GM18499 (cell line): ENCODE results near the gene LRRC56.
A peak's percentile ranks its signal among the peaks of the same experiment; 100 is the strongest.

Experiments
- ATAC-seq: cut with Tn5 transposase; IDR thresholded peaks from one replicate; pipeline ENCODE4 v1.9.1; 2021; ENCODE audit warnings: moderate number of reproducible peaks; ENCODE audit not compliant: insufficient read depth, unreplicated experiment

The LRRC56 gene

GRCh38 chr11:518463-519202 is 18.7 kb upstream of the LRRC56 start:
- ATAC-seq: no peak

DNA sequence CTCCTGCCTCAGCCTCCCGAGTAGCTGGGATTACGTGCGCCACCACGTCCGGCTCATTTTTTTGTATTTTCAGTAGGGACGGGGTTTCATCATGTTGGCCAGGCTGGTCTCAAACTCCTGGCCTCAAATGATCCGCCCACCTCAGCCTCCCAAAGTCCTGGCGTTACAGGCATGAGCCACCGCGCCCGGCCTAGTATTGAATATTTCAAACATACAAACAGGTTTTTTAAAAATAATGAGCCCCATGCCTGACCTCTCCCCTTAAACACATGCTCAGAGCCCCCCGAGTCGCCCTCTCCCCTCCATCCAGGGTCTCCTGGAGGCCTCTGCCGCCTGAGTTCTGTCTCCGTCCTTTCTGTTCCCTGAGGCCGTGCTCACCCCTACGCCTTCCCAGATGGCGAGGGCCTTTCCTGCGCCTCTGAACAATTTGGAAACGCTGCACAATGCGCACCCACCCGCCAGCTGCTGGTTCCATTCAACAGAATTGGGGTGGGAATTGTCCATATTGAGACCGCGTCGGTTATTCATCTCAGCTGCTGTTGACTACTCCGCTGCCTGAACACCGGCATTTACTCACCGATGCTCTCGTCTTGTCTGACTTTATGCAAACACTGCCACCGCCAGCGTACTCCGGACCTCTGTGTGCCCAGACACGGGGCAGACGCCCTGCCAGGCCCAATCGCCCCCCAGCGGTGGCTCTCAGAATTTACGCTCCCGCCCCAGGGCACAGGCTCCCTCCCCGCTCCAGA is 16.7 kb upstream of the LRRC56 start:
- ATAC-seq: no peak

DNA sequence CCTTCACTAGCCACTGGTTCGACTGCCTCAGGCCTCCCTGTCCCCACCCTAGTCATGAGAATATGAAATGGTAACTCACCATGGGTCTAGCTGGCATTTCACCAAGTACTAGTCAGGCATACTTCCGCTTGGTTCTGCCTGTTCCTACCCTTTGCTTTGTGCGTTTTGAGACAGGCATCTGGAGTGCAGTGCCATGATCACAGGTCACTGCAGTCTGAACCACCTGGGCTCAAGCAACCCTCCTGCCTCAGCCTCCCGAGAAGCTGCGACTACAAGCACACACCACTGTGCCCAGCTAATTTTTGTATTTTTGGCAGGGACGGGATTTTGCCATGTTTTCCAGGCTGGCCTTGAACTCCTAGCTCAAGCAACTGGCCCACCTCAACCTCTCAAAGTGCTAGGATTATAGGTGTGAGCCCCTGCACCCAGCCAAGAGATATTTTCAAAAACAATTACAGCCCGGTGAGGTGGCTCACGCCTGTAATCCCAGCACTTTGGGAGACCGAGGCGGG is 16.1 kb upstream of the LRRC56 start:
- ATAC-seq: no peak

DNA sequence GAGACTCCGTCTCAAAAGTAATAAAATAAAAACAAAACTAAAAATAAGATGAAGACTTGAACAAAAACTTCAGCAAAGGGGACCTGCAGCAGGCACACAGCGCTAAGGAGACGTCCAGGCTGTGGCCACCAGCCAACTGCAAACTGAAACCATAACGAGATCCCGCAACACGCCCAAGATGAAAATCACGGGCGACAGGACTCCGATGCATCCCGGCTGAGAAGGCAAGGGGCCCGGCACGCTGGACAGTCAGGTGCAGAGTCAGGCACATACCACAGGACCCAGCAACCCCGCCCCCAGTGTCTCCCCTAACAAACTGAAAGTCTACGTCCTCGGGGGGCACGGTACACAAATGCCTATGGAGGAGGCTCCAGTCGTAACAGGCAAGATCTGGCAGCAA is 11.1 kb upstream of the LRRC56 start:
- ATAC-seq: no peak

DNA sequence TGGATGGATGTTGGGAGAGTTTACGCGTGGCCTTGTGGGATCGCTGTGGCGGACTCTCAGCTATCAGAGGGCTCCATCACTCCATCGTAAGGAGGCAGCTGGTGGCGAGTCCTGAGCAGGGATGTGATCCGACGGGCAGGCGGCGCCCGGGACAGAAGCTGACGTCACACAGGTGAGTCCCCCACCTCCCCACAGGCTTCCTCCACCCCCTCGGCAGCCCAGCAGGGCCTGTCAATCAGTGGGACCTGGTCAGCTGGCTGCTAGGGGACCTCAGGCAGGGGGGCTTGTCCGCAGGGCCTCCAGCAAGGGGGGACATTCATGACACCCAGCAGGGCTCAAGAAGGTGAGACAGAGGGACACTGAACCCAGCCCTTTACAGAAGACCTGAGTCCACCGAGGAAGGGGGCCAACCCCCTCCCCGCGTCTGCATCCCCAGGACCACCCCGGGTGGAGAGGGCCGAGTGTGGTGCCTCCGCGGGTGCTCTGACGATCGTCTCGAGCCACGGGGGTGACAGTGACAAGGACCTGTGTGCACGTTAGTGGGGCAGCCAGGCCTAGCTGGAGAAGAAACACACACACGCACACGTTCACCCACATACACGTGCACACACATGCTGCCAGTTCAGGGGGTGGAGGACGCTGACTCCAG is 9.0 kb upstream of the LRRC56 start:
- no peak for ATAC-seq

GRCh38 chr11:528815-529727 is 8.3 kb upstream of the LRRC56 start:
- no peak for ATAC-seq

DNA sequence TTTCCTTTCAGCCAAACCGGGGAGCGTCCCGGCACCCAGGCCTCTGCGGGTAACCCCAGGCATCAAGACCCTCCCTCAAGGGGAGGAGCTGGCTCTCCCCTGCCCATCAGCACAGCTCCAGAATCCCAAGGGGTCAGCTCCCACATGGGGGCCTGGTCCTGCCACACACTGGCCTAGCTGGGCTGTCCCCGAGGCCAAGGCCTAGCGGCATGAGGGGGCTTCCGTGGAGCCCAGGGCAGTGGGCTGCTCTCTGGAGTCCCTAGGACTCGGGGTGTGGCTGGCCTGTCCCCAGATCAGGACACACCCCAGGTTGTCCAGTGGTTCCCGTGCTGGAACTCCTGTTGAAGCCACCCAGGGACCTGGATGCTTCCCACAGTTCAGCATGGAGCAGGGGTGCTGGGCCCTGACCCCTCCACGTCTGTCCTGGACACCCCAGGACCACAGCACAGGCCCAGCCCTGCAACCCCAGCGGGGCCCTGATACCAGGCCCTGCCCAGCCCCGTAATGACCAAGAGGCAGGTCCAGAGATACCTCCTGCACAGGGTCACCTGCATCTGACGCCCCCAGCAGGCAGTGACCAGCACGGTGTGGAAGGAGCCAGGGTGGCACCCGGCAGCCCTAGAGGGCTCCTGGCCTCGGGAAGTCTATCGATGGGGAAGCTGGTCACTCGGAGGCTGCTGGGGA is 7.5 kb upstream of the LRRC56 start:
- no peak for ATAC-seq

DNA sequence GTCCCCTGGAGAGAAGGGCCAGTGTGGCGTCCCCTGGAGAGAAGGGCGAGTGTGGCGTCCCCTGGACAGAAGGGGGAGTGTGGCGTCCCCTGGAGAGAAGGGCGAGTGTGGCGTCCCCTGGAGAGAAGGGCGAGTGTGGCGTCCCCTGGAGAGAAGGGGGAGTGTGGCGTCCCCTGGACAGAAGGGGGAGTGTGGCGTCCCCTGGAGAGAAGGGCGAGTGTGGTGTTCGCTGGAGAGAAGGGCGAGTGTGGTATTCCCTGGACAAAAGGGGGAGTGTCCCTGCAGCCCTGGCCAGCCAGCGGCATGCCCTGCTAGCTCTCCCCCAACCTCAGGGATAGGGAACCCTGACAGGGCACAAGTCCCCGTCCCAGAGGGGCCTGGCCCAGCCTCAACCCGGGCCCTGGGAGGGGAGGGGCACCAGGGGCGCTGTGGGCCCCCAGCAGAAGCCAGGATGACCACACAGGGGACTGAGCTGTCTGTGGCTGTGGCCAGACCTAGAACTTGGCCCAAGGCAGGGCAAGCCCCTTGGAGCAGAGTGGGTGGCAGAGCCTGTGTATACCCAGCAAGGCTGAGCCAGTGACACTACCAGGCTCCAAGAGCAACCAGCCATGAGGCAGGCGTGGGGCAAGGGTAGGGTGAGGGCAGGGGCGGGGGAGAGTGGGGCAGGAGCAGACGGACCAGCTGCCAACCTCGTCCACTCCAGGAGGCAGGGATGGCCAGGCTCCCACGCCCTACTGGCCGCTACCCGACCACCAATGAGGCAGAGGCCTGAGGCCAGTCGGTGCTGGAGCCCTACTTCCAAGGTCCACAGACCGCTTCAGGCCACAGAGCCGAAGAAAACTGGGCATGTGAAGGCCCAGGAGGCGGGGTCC is 6.1 kb upstream of the LRRC56 start:
- ATAC-seq: no peak

GRCh38 chr11:531919-532526 is 5.3 kb upstream of the LRRC56 start:
- no peak for ATAC-seq

DNA sequence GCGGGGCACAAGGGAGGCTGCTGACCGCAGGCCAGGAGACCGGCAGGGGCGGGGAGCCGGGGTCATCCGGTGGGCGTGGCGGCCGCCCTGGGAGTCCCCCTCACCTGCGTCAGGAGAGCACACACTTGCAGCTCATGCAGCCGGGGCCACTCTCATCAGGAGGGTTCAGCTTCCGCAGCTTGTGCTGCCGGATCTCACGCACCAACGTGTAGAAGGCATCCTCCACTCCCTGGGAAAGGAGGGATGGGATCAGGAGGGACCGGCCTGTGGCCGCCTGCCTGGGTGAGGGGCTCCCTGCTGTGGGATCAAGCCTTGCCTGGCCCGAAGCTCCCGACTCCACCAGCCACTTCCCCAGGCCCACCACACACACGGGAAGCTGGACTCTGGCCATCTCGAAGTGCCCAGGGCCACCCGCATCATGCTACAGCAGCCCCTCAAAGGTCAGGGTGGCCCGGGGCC is 4.8 kb upstream of the LRRC56 start:
- ATAC-seq: no peak

DNA sequence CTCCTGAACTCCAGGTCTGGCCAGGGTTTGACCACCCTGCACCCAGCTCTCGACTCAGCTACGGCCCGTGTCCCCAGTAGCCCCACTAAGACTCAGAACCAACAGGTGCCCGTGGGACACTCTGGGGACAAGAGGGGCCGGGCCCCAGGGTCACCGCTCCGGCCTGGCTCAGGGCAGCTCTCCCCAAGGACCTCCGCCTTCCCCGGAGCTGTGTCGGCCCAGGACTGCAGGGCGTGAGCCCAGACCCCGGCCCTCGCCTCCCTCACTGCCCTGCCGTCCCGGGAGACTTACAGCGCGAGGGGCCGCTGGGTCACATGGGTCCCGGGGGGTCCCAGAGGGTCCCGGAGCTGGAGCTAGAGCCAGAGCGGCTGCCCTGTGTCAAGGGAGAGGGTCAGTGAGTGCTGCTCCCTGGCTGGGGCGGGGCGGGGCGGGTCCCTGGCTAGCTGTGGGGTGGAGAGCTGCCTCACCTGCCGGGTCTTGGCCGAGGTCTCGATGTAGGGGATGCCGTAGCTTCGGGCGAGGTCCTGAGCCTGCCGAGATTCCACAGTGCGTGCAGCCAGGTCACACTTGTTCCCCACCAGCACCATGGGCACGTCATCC is 4.2 kb upstream of the LRRC56 start:
- ATAC-seq: no peak

DNA sequence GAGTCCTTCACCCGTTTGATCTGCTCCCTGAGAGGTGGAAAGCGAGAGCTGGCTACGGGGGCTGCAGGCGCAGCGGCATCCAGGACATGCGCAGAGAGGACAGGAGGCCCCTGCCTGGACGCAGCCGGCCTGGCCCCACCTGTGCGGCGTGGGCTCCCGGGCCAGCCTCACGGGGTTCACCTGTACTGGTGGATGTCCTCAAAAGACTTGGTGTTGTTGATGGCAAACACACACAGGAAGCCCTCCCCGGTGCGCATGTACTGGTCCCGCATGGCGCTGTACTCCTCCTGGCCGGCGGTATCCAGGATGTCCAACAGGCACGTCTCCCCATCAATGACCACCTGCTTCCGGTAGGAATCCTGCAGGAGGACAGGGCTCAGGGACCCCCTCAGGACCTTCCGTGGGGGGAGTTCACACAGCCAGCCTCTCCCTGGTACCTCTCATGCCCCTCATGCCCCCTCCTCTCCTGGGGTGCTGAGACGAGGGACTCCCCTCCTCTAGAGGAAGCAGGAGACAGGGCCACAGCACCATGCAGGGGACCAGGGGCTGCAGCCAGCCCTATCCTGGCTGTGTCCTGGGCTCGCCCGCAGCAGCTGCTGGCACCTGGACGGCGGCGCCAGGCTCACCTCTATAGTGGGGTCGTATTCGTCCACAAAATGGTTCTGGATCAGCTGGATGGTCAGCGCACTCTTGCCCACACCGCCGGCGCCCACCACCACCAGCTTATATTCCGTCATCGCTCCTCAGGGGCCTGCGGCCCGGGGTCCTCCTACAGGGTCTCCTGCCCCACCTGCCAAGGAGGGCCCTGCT is 3.5 kb upstream of the LRRC56 start:
- no peak for ATAC-seq

GRCh38 chr11:534396-535209 is 2.7 kb upstream of the LRRC56 start:
- ATAC-seq: no peak

DNA sequence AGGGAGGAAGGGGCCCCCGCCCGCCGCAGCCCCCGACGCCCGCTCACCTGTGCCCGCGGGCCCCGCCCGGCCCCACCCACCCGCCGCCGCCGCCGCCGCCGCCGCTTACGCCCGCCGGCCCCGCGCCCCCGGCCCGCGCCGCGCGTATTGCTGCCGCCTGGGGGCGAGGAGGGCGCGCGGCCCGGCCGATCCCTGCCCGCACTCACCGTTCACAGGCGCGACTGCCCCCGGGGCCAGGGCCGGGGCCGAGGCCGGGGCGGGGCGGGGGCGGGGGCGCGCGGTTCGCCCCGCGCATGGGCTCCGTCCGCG is 2.2 kb upstream of the LRRC56 start:
- ATAC-seq: peak; percentile 4

GRCh38 chr11:535519-536454 is 1.5 kb upstream of the LRRC56 start, which contains the start of gene HRAS:
HRAS (minus strand) TSS chr11:535576.
- ATAC-seq: peak; percentile 41
